ENCODE data around the gene ORMDL3. TPM values are rescaled to one million over a fixed set of nuclear protein-coding genes. Genes with fewer than 3 reads are reported as not detected.
A peak's percentile ranks its signal among the peaks of the same experiment; 100 is the strongest.
"Not testable (repeated sequence)": the region's sequence is repeated elsewhere in the genome, so short reads cannot be mapped to it uniquely, and the experiment has no call there.

The ORMDL3 gene
- total RNA-seq, 1 donor from 2014 or later = 38.5 TPM

- DNase-seq = peak; percentile 58
These were observed 3.3 kb downstream of the ORMDL3 start for GRCh38 chr17:39923836-39924690.

GRCh38 chr17:39923230-39923629 is 4.2 kb downstream of the ORMDL3 start:
- no peak for DNase-seq

- no peak for DNase-seq
These were observed 5.4 kb downstream of the ORMDL3 start for GRCh38 chr17:39922006-39922405.

- no peak for DNase-seq
These were observed 6.1 kb downstream of the ORMDL3 start for GRCh38 chr17:39921323-39921722.

GRCh38 chr17:39920218-39921210 is 6.9 kb downstream of the ORMDL3 start:
- no peak for DNase-seq

GRCh38 chr17:39919087-39919683 is 8.2 kb downstream of the ORMDL3 start:
- no peak for DNase-seq

- DNase-seq = peak; percentile 13
These were observed 10.5 kb downstream of the ORMDL3 start for GRCh38 chr17:39916918-39917317.

- DNase-seq = no peak
These were observed 11.8 kb downstream of the ORMDL3 start for GRCh38 chr17:39915559-39915958.

- no peak for DNase-seq
These were observed 13.4 kb downstream of the ORMDL3 start for GRCh38 chr17:39913989-39914388.

- DNase-seq = no peak
These were observed 18.5 kb downstream of the ORMDL3 start for GRCh38 chr17:39908789-39909352.

- DNase-seq = no peak
These were observed 22.5 kb downstream of the ORMDL3 start for GRCh38 chr17:39904990-39905288.

GRCh38 chr17:39903158-39903884 is 24.1 kb downstream of the ORMDL3 start:
- no peak for DNase-seq

- not testable (repeated sequence) for DNase-seq
These were observed 25.4 kb downstream of the ORMDL3 start for GRCh38 chr17:39902027-39902426.

GRCh38 chr17:39899215-39899614 is 28.2 kb downstream of the ORMDL3 start:
- no peak for DNase-seq

GRCh38 chr17:39898088-39898487 is 29.3 kb downstream of the ORMDL3 start:
- no peak for DNase-seq

- DNase-seq = no peak
These were observed 32.6 kb downstream of the ORMDL3 start for GRCh38 chr17:39894681-39895376.

- no peak for DNase-seq
These were observed 38.2 kb downstream of the ORMDL3 start for GRCh38 chr17:39889200-39889599.

GRCh38 chr17:39887078-39887477 is 40.3 kb downstream of the ORMDL3 start:
- no peak for DNase-seq

GRCh38 chr17:39886102-39886501 is 41.3 kb downstream of the ORMDL3 start:
- DNase-seq = not testable (repeated sequence)

GRCh38 chr17:39872751-39873150 is 54.6 kb downstream of the ORMDL3 start:
- DNase-seq = peak; percentile 27

- no peak for DNase-seq
These were observed 55.6 kb downstream of the ORMDL3 start for GRCh38 chr17:39871801-39872200.
